ENCODE results near the gene C1GALT1.
"Not testable (repeated sequence)": the region's sequence is repeated elsewhere in the genome, so short reads cannot be mapped to it uniquely, and the experiment has no call there.

DNA sequence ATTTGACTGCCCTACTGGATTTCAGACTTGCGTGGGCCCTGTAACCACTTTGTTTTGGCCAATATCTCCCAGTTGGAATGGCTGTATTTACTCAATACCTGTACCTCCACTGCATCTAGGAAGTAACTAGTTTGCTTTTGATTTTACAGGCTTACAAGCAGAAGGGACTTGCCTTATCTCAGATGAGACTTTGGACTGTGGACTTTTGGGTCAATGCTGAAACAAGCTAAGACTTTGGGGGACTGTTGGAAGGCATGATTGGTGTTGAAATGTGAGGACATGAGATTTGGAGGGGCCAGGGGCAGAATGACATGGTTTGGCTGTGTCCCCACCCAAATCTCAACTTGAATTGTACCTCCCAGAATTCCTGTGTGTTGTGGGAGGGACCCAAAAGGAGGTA is 28.0 kb upstream of the C1GALT1 start:
- TF ChIP-seq, protein P1, sequence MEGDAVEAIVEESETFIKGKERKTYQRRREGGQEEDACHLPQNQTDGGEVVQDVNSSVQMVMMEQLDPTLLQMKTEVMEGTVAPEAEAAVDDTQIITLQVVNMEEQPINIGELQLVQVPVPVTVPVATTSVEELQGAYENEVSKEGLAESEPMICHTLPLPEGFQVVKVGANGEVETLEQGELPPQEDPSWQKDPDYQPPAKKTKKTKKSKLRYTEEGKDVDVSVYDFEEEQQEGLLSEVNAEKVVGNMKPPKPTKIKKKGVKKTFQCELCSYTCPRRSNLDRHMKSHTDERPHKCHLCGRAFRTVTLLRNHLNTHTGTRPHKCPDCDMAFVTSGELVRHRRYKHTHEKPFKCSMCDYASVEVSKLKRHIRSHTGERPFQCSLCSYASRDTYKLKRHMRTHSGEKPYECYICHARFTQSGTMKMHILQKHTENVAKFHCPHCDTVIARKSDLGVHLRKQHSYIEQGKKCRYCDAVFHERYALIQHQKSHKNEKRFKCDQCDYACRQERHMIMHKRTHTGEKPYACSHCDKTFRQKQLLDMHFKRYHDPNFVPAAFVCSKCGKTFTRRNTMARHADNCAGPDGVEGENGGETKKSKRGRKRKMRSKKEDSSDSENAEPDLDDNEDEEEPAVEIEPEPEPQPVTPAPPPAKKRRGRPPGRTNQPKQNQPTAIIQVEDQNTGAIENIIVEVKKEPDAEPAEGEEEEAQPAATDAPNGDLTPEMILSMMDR (IDR thresholded peaks at IDR 0.05; ENCODE audit: low read depth, low read length): not testable (repeated sequence)
- not testable (repeated sequence) for TF ChIP-seq POLR2A (IDR thresholded peaks at IDR 0.05; ENCODE audit: extremely low read depth, insufficient read length)
- TF ChIP-seq, protein P2, sequence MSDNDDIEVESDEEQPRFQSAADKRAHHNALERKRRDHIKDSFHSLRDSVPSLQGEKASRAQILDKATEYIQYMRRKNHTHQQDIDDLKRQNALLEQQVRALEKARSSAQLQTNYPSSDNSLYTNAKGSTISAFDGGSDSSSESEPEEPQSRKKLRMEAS (IDR thresholded peaks at IDR 0.05; ENCODE audit: low read depth, low read length): not testable (repeated sequence)

Measured in NB4 (cell line).